Measurements from ENCODE around the gene CX3CR1. TPM values are rescaled to one million over a fixed set of nuclear protein-coding genes. Genes with fewer than 3 reads are reported as not detected.
"Not testable (repeated sequence)": the region's sequence is repeated elsewhere in the genome, so short reads cannot be mapped to it uniquely, and the experiment has no call there.

The CX3CR1 gene
- total RNA-seq (1 to 10 TPM in 1 of 4 donors, under 1 TPM in 3; 0.19 to 1.0 (median 0.85) TPM), polyA plus RNA-seq (0.20 TPM)
- long read RNA-seq, donor 1, partial matches to known transcripts = 0 of 2 reads
- long read RNA-seq, donor 1, other reads (novel, unspliced or antisense) = 2 of 2 reads
- long read RNA-seq, donor 2 = 0 reads
- long read RNA-seq, donor 3 = 0 reads
- long read RNA-seq, donor 4 = 0 reads

- no peak within 1 kb of the TSS for H3K4me3 ChIP-seq (ENCODE audit: low read length)
- intact Hi-C loops (cut with DNase I) = no loop called here
- 34% methylated on average over 5 of the region's 5 CpGs for WGBS
- no peaks in the 10 kb centered on the region for H3K4me1 ChIP-seq (ENCODE audit: control insufficient read depth, insufficient read depth, low read length)
- no peak for DNase-seq
- no peaks in the 10 kb centered on the region for H3K27me3 ChIP-seq (ENCODE audit: control insufficient read depth, insufficient read depth)
- no peaks in the 10 kb centered on the region for H3K9me3 ChIP-seq (ENCODE audit: control insufficient read depth, low read length)
- peak; percentile 21 to 25 for ATAC-seq
- H3K27ac ChIP-seq (ENCODE audit: low read length) = no peak within 1 kb of the TSS
These were observed at the start of gene CX3CR1 for GRCh38 chr3:39279745-39280517. TSS of gene CX3CR1 (minus strand) at chr3:39280036. CDS start at chr3:39266509, 13,527 bp downstream.

GRCh38 chr3:39329493-39329892 lies 49.7 kb upstream of the CX3CR1 start, which contains the start of gene CCR8:
TSS of gene CCR8 (plus strand) at chr3:39329709. CDS start at chr3:39332332, 2,623 bp downstream.
- intact Hi-C loops (cut with DNase I) = no loop called here

GRCh38 chr3:39327746-39328349 lies 48.0 kb upstream of the CX3CR1 start:
- 90% methylated on average over 4 of the region's 4 CpGs for WGBS
- H3K4me3 ChIP-seq (ENCODE audit: low read length) = no peak overlapping the region
- no peaks in the 10 kb centered on the region for H3K9me3 ChIP-seq (ENCODE audit: control insufficient read depth, low read length)
- no peak overlapping the region for H3K27ac ChIP-seq (ENCODE audit: low read length)
- no peak for DNase-seq
- H3K4me1 ChIP-seq (ENCODE audit: control insufficient read depth, insufficient read depth, low read length) = no peaks in the 10 kb centered on the region
- no peak for ATAC-seq
- H3K27me3 ChIP-seq (ENCODE audit: control insufficient read depth, insufficient read depth) = no peaks in the 10 kb centered on the region
- intact Hi-C loops (cut with DNase I) = no loop called here

More at GRCh38 chr3:39329493-39329892, 49.7 kb upstream of the CX3CR1 start, which contains the start of gene CCR8:
- DNase-seq (no peak), ATAC-seq (no peak)
- H3K4me3 ChIP-seq (ENCODE audit: low read length) = no peak within 1 kb of the TSS
- H3K27ac ChIP-seq (ENCODE audit: low read length) = no peak within 1 kb of the TSS
- no peaks in the 10 kb centered on the region for H3K4me1 ChIP-seq (ENCODE audit: control insufficient read depth, insufficient read depth, low read length)
- no peaks in the 10 kb centered on the region for H3K9me3 ChIP-seq (ENCODE audit: control insufficient read depth, low read length)
- 59% methylated on average over 1 of the region's 1 CpG for WGBS
- no peaks in the 10 kb centered on the region for H3K27me3 ChIP-seq (ENCODE audit: control insufficient read depth, insufficient read depth)

GRCh38 chr3:39327053-39327745 lies 47.4 kb upstream of the CX3CR1 start:
- intact Hi-C loops (cut with DNase I) = no loop called here
- Histone ChIP-seq H3K4me3 (ENCODE audit: low read length) (no peak overlapping the region), H3K4me1 (ENCODE audit: control insufficient read depth, insufficient read depth, low read length) (no peaks in the 10 kb centered on the region), H3K9me3 (ENCODE audit: control insufficient read depth, low read length) (no peaks in the 10 kb centered on the region), H3K27ac (ENCODE audit: low read length) (no peak overlapping the region), H3K27me3 (ENCODE audit: control insufficient read depth, insufficient read depth) (no peaks in the 10 kb centered on the region)
- ATAC-seq = no peak
- WGBS = 82% methylated on average over 4 of the region's 4 CpGs
- DNase-seq = no peak

- DNase-seq = no peak
- Histone ChIP-seq H3K27me3 (ENCODE audit: control insufficient read depth, insufficient read depth) (no peaks in the 10 kb centered on the region), H3K4me3 (ENCODE audit: low read length) (no peak overlapping the region), H3K27ac (ENCODE audit: low read length) (no peak overlapping the region), H3K9me3 (ENCODE audit: control insufficient read depth, low read length) (no peaks in the 10 kb centered on the region), H3K4me1 (ENCODE audit: control insufficient read depth, insufficient read depth, low read length) (no peaks in the 10 kb centered on the region)
- WGBS = 94% methylated on average over 2 of the region's 2 CpGs
- intact Hi-C loops (cut with DNase I) = no loop called here
- ATAC-seq = no peak
These were observed 45.4 kb upstream of the CX3CR1 start for GRCh38 chr3:39325236-39325635.

GRCh38 chr3:39323494-39323893 lies 43.7 kb upstream of the CX3CR1 start:
- H3K27me3 ChIP-seq (ENCODE audit: control insufficient read depth, insufficient read depth) = no peaks in the 10 kb centered on the region
- intact Hi-C loops (cut with DNase I) = no loop called here
- WGBS = 80% methylated on average over 2 of the region's 2 CpGs
- H3K27ac ChIP-seq (ENCODE audit: low read length) = no peak overlapping the region
- no peak for DNase-seq
- ATAC-seq = no peak
- no peaks in the 10 kb centered on the region for H3K4me1 ChIP-seq (ENCODE audit: control insufficient read depth, insufficient read depth, low read length)
- H3K9me3 ChIP-seq (ENCODE audit: control insufficient read depth, low read length) = no peaks in the 10 kb centered on the region
- no peak overlapping the region for H3K4me3 ChIP-seq (ENCODE audit: low read length)

- Histone ChIP-seq H3K4me1 (ENCODE audit: control insufficient read depth, insufficient read depth, low read length) (no peaks in the 10 kb centered on the region), H3K27me3 (ENCODE audit: control insufficient read depth, insufficient read depth) (no peaks in the 10 kb centered on the region), H3K4me3 (ENCODE audit: low read length) (no peak overlapping the region), H3K9me3 (ENCODE audit: control insufficient read depth, low read length) (no peaks in the 10 kb centered on the region), H3K27ac (ENCODE audit: low read length) (no peak overlapping the region)
- ATAC-seq (no peak), DNase-seq (no peak)
- intact Hi-C loops (cut with DNase I) = no loop called here
These were observed 43.1 kb upstream of the CX3CR1 start for GRCh38 chr3:39322936-39323335.

GRCh38 chr3:39322209-39322715 lies 42.4 kb upstream of the CX3CR1 start:
- intact Hi-C loops (cut with DNase I); H3K4me1 ChIP-seq (ENCODE audit: control insufficient read depth, insufficient read depth, low read length); H3K4me3 ChIP-seq (ENCODE audit: low read length); H3K27ac ChIP-seq (ENCODE audit: low read length); H3K27me3 ChIP-seq (ENCODE audit: control insufficient read depth, insufficient read depth); DNase-seq; H3K9me3 ChIP-seq (ENCODE audit: control insufficient read depth, low read length); ATAC-seq: not testable (repeated sequence)
- 58% methylated on average over 3 of the region's 3 CpGs for WGBS

GRCh38 chr3:39321574-39321983 lies 41.7 kb upstream of the CX3CR1 start:
- H3K27me3 ChIP-seq (ENCODE audit: control insufficient read depth, insufficient read depth); ATAC-seq; H3K4me3 ChIP-seq (ENCODE audit: low read length); H3K27ac ChIP-seq (ENCODE audit: low read length); H3K4me1 ChIP-seq (ENCODE audit: control insufficient read depth, insufficient read depth, low read length); H3K9me3 ChIP-seq (ENCODE audit: control insufficient read depth, low read length); intact Hi-C loops (cut with DNase I); DNase-seq: not testable (repeated sequence)
- WGBS = 89% methylated on average over 2 of the region's 2 CpGs

- ATAC-seq (no peak), DNase-seq (no peak)
- Histone ChIP-seq H3K27ac (ENCODE audit: low read length) (no peak overlapping the region), H3K27me3 (ENCODE audit: control insufficient read depth, insufficient read depth) (no peaks in the 10 kb centered on the region), H3K9me3 (ENCODE audit: control insufficient read depth, low read length) (no peaks in the 10 kb centered on the region), H3K4me1 (ENCODE audit: control insufficient read depth, insufficient read depth, low read length) (no peaks in the 10 kb centered on the region), H3K4me3 (ENCODE audit: low read length) (no peak overlapping the region)
- intact Hi-C loops (cut with DNase I) = no loop called here
These were observed 39.4 kb upstream of the CX3CR1 start for GRCh38 chr3:39319249-39319648.

- Histone ChIP-seq H3K9me3 (ENCODE audit: control insufficient read depth, low read length) (no peaks in the 10 kb centered on the region), H3K4me3 (ENCODE audit: low read length) (no peak overlapping the region), H3K27ac (ENCODE audit: low read length) (no peak overlapping the region), H3K4me1 (ENCODE audit: control insufficient read depth, insufficient read depth, low read length) (no peaks in the 10 kb centered on the region), H3K27me3 (ENCODE audit: control insufficient read depth, insufficient read depth) (no peaks in the 10 kb centered on the region)
- no peak for ATAC-seq
- intact Hi-C loops (cut with DNase I) = no loop called here
- 67% methylated on average over 1 of the region's 1 CpG for WGBS
- no peak for DNase-seq
These were observed 38.5 kb upstream of the CX3CR1 start for GRCh38 chr3:39318301-39318700.

Measured in right cardiac atrium (tissue), 5 donors.